H9 (cell line): ENCODE measurements around the gene SNN. TPM values are rescaled to one million over a fixed set of nuclear protein-coding genes. Genes with fewer than 3 reads are reported as not detected.

Experiments used
- DNase-seq: peaks from one replicate; pipeline ENCODE4 v3.0.0-alpha.2; 2017
- H2AFZ ChIP-seq: one replicate; pipeline ENCODE4 v1.6.1; 2013; ENCODE audit warnings: mild to moderate bottlenecking, low read length, control low read depth, moderate library complexity
- H2AK5ac ChIP-seq: 2 replicates; pipeline ENCODE4 v1.6.1; 2013; ENCODE audit warnings: low read length, control low read depth, mixed read lengths; ENCODE audit not compliant: insufficient read length
- H2BK120ac ChIP-seq: one replicate; pipeline ENCODE4 v1.6.1; 2013; ENCODE audit warnings: low read depth, mild to moderate bottlenecking, low read length, control low read depth, inconsistent platforms; ENCODE audit not compliant: poor library complexity, severe bottlenecking
- H2BK12ac ChIP-seq: 2 replicates; pipeline ENCODE4 v1.6.1; 2013; ENCODE audit warnings: low read length, control low read depth, mixed read lengths, low read depth; ENCODE audit not compliant: insufficient read length
- H2BK15ac ChIP-seq: 2 replicates; pipeline ENCODE4 v1.6.1; 2013; ENCODE audit warnings: low read depth, low read length, control low read depth
- H2BK20ac ChIP-seq: one replicate; pipeline ENCODE4 v1.6.1; 2013; ENCODE audit warnings: low read depth, mild to moderate bottlenecking, low read length, control low read depth, inconsistent platforms; ENCODE audit not compliant: poor library complexity, severe bottlenecking
- H2BK5ac ChIP-seq: 2 replicates; pipeline ENCODE4 v1.6.1; 2013; ENCODE audit warnings: low read length, control low read depth, mixed read lengths; ENCODE audit not compliant: insufficient read length
- H3K14ac ChIP-seq: 2 replicates; pipeline ENCODE4 v1.6.1; 2013; ENCODE audit warnings: low read length, control low read depth; ENCODE audit not compliant: insufficient read depth
- H3K18ac ChIP-seq: 2 replicates; pipeline ENCODE4 v1.6.1; 2013; ENCODE audit warnings: low read depth, mild to moderate bottlenecking, mixed read lengths, low read length, control low read depth; ENCODE audit not compliant: insufficient read length
- H3K23ac ChIP-seq: 2 replicates; pipeline ENCODE4 v1.6.1; 2013; ENCODE audit warnings: low read length, control low read depth, mixed read lengths, low read depth; ENCODE audit not compliant: insufficient read length
- H3K23me2 ChIP-seq: 2 replicates; pipeline ENCODE4 v1.6.1; 2013; ENCODE audit warnings: low read depth, mild to moderate bottlenecking, mixed read lengths, low read length, control low read depth; ENCODE audit not compliant: insufficient read length, poor library complexity, severe bottlenecking
- H3K27ac ChIP-seq: 2 replicates; pipeline ENCODE4 v1.5.1; 2013; ENCODE audit warnings: low read length, control low read depth, mixed read lengths, low read depth; ENCODE audit not compliant: insufficient read length
- H3K27me3 ChIP-seq: 2 replicates; pipeline ENCODE4 v1.6.1; 2013; ENCODE audit warnings: low read length, control low read depth, inconsistent platforms; ENCODE audit not compliant: insufficient read depth
- H3K4ac ChIP-seq: 2 replicates; pipeline ENCODE4 v1.6.1; 2013; ENCODE audit warnings: low read depth, mild to moderate bottlenecking, control low read depth, inconsistent platforms, low read length, moderate library complexity
- H3K4me1 ChIP-seq: 2 replicates; pipeline ENCODE4 v1.6.1; 2013; ENCODE audit warnings: low read length, control low read depth, inconsistent platforms; ENCODE audit not compliant: insufficient read depth
- H3K4me2 ChIP-seq: 2 replicates; pipeline ENCODE4 v1.6.1; 2013; ENCODE audit warnings: low read length, control low read depth, mixed read lengths; ENCODE audit not compliant: insufficient read length, insufficient read depth
- H3K56ac ChIP-seq: 2 replicates; pipeline ENCODE4 v1.6.1; 2013; ENCODE audit warnings: low read depth, mild to moderate bottlenecking, mixed read lengths, low read length, control low read depth; ENCODE audit not compliant: insufficient read length
- H3K79me1 ChIP-seq: 2 replicates; pipeline ENCODE4 v1.6.1; 2013; ENCODE audit warnings: low read depth, mild to moderate bottlenecking, moderate library complexity, low read length, control low read depth, inconsistent platforms; ENCODE audit not compliant: insufficient read depth, poor library complexity, severe bottlenecking
- H3K79me2 ChIP-seq: 2 replicates; pipeline ENCODE4 v1.6.1; 2013; ENCODE audit warnings: low read length, control low read depth, inconsistent platforms; ENCODE audit not compliant: insufficient read depth
- H3K9ac ChIP-seq: 2 replicates; pipeline ENCODE4 v1.6.1; 2013; ENCODE audit warnings: low read length, control low read depth, mixed read lengths; ENCODE audit not compliant: insufficient read length; ENCODE audit errors: extremely low read depth
- H3K9me3 ChIP-seq: one replicate; pipeline ENCODE4 v1.6.1; 2013; ENCODE audit warnings: low read depth, low read length, inconsistent platforms; ENCODE audit not compliant: control insufficient read depth
- H3T11ph ChIP-seq: one replicate; pipeline ENCODE4 v1.6.1; 2013; ENCODE audit warnings: mild to moderate bottlenecking, low read length, control low read depth, inconsistent platforms
- H4K20me1 ChIP-seq: one replicate; pipeline ENCODE4 v1.6.1; 2013; ENCODE audit not compliant: control insufficient read depth, insufficient read length, insufficient read depth
- H4K5ac ChIP-seq: 2 replicates; pipeline ENCODE4 v1.6.1; 2013; ENCODE audit warnings: low read depth, mild to moderate bottlenecking, mixed read lengths, low read length, control low read depth; ENCODE audit not compliant: insufficient read length
- H4K8ac ChIP-seq: replicated peaks from 2 replicates; pipeline ENCODE4 v1.6.1; 2013; ENCODE audit warnings: low read length, control low read depth, mixed read lengths, low read depth; ENCODE audit not compliant: insufficient read length
- H4K91ac ChIP-seq: 2 replicates; pipeline ENCODE4 v1.6.1; 2013; ENCODE audit warnings: low read depth, mild to moderate bottlenecking, moderate library complexity, mixed read lengths, low read length, control low read depth; ENCODE audit not compliant: insufficient read length
- H3K27ac Mint-ChIP-seq, 3 experiments: 2 replicates in 2 of 3; 3 replicates in 1 of 3; pipeline ENCODE4 v1.8.0; 2020 to 2021; ENCODE audit warnings: mixed read lengths in 3 of 3, mild to moderate bottlenecking in 1 of 3, moderate library complexity in 1 of 3
- H3K27me3 Mint-ChIP-seq: 2 replicates; pipeline ENCODE4 v1.8.0; 2021; ENCODE audit warnings: low read depth, mild to moderate bottlenecking, moderate library complexity, mixed read lengths
- H3K36me3 Mint-ChIP-seq, 3 experiments: 2 replicates in 2 of 3; 3 replicates in 1 of 3; pipeline ENCODE4 v1.8.0; 2020 to 2021; ENCODE audit warnings: low read depth in 3 of 3, mixed read lengths in 3 of 3; ENCODE audit not compliant: insufficient read depth in 1 of 3
- H3K4me1 Mint-ChIP-seq, 2 experiments: 2 replicates each; pipeline ENCODE4 v1.8.0; 2020; ENCODE audit warnings: mixed read lengths in 2 of 2
- H3K4me3 Mint-ChIP-seq, 2 experiments: 2 replicates in 1 of 2; 3 replicates in 1 of 2; pipeline ENCODE4 v1.8.0; 2020 to 2021; ENCODE audit warnings: mild to moderate bottlenecking in 2 of 2, mixed read lengths in 2 of 2, moderate library complexity in 1 of 2
- H3K9me3 Mint-ChIP-seq, 2 experiments: 2 replicates in 1 of 2; 3 replicates in 1 of 2; pipeline ENCODE4 v1.8.0; 2020; ENCODE audit warnings: mild to moderate bottlenecking in 2 of 2, mixed read lengths in 2 of 2, moderate library complexity in 1 of 2
- CTCF ChIP-seq: fragments of 200-600 bp; sonication (generic); conservative IDR thresholded peaks from 3 replicates; pipeline ENCODE4 v1.8.0; 2021; ENCODE audit warnings: antibody characterized with exemption, mild to moderate bottlenecking
- WGBS: extraction: QIAGEN DNeasy Blood & Tissue Kit; methylation state at CpG from one replicate; pipeline ENCODE4 v1.1.7; 2013; ENCODE audit warnings: missing lambda C conversion rate, low lambda C conversion rate, mixed read lengths; ENCODE audit not compliant: insufficient read length; ENCODE audit errors: extremely low coverage; 5-methylcytosine and 5-hydroxymethylcytosine counted together
- total RNA-seq: library from RNA; stranded (reverse); gene quantifications from 2 replicates; pipeline ENCODE4 v1.2.1, GENCODE V29; 2021

The SNN gene
- total RNA-seq, 1 experiment from 2014 or later, result 44.2 TPM

GRCh38 chr16:11727796-11728543 is 59.7 kb downstream of the SNN start:
- no peaks in the 10 kb centered on the region for H4K20me1 ChIP-seq
- H2BK5ac ChIP-seq, result no peak overlapping the region
- no peak overlapping the region for H2BK15ac ChIP-seq
- Mint-ChIP-seq H3K27ac (no peak overlapping the region; a peak in 1 of 7 replicates), H3K4me3 (no peak overlapping the region), H3K36me3 (peaks cover 2 to 40% (median 35%) of the 10 kb centered on the region in 3 experiments; a peak in 6 of 7 replicates), H3K9me3 (no peaks in the 10 kb centered on the region), H3K4me1 (no peaks in the 10 kb centered on the region), H3K27me3 (no peaks in the 10 kb centered on the region)
- TF ChIP-seq CTCF, result no peak
- H2AK5ac ChIP-seq, result no peak overlapping the region
- H3K79me2 ChIP-seq, result no peaks in the 10 kb centered on the region
- no peak overlapping the region for H2BK120ac ChIP-seq
- H3K79me1 ChIP-seq, result no peaks in the 10 kb centered on the region
- no peak overlapping the region for H4K91ac ChIP-seq
- H2BK12ac ChIP-seq, result no peak overlapping the region
- H3K27ac ChIP-seq, result no peak overlapping the region
- H3K23ac ChIP-seq, result no peak overlapping the region
- no peak overlapping the region for H3K4ac ChIP-seq
- no peak overlapping the region for H3T11ph ChIP-seq
- no peak overlapping the region for H2AFZ ChIP-seq
- H3K56ac ChIP-seq, result no peak overlapping the region
- H4K5ac ChIP-seq, result no peak overlapping the region
- no peaks in the 10 kb centered on the region for H3K9me3 ChIP-seq
- H3K9ac ChIP-seq, result no peak overlapping the region
- H3K18ac ChIP-seq, result no peak overlapping the region
- no peak overlapping the region for H2BK20ac ChIP-seq
- H3K27me3 ChIP-seq, result no peaks in the 10 kb centered on the region
- H4K8ac ChIP-seq, result no peak overlapping the region
- no peaks in the 10 kb centered on the region for H3K23me2 ChIP-seq
- no peaks in the 10 kb centered on the region for H3K4me1 ChIP-seq
- DNase-seq, result no peak
- WGBS, result no CpG with 5 or more reads among the region's 4 CpGs
- H3K4me2 ChIP-seq, result no peak overlapping the region
- no peak overlapping the region for H3K14ac ChIP-seq

Other genes starting within 250 kb of the SNN start
- 249 and 265 TPM in 2 replicates for gene LITAF, start 81.5 kb upstream of the SNN start, total RNA-seq
- gene TXNDC11, start 74.4 kb downstream of the SNN start, total RNA-seq, result 12.2 and 15.3 TPM in 2 replicates
- 43.1 and 43.5 TPM in 2 replicates for gene ZC3H7A, start 128.8 kb downstream of the SNN start, total RNA-seq
- gene RSL1D1, start 183.1 kb downstream of the SNN start, total RNA-seq, result 334 and 343 TPM in 2 replicates
- 173 and 179 TPM in 2 replicates for gene GSPT1, start 247.5 kb downstream of the SNN start, total RNA-seq